Testis (tissue), 2 donors: Measurements from ENCODE around the gene CBLB.

Source experiments
- POLR2A ChIP-seq: fragments of 450-650 bp; IDR thresholded peaks from one replicate; pipeline ENCODE4 v1.6.1; 2017; ENCODE audit warnings: antibody characterized with exemption, mild to moderate bottlenecking, moderate library complexity
- TF ChIP-seq, protein P1 (sequence below), 3 experiments: fragments of 450-650 bp in 2 of 3; fragments of 200-600 bp in 1 of 3; sonication (generic) in 1 of 3; IDR thresholded peaks; one replicate each; pipeline ENCODE4 v1.5.1; 2016 to 2019; ENCODE audit warnings: antibody characterized with exemption in 3 of 3, mild to moderate bottlenecking in 2 of 3, moderate library complexity in 1 of 3

DNA sequence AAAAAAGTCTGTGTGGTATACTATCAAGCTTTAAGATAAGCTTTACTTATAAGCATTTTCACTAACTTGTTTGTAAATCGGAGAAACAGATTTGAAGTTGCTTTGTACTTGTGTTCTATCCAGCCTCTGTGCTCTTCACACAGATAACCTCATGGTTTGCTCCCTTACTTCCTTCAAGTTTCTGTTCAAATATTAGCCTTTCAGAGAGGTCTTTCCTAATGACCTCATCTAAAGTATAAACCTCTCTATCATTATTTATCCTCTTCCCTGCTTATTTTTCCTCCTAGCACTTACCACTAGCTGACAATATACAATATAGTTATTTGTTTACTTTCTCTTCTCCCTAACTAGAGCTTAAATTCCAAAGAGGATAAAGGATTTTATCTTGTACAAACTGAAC is 180.0 kb downstream of the CBLB start:
- TF ChIP-seq, protein P1, sequence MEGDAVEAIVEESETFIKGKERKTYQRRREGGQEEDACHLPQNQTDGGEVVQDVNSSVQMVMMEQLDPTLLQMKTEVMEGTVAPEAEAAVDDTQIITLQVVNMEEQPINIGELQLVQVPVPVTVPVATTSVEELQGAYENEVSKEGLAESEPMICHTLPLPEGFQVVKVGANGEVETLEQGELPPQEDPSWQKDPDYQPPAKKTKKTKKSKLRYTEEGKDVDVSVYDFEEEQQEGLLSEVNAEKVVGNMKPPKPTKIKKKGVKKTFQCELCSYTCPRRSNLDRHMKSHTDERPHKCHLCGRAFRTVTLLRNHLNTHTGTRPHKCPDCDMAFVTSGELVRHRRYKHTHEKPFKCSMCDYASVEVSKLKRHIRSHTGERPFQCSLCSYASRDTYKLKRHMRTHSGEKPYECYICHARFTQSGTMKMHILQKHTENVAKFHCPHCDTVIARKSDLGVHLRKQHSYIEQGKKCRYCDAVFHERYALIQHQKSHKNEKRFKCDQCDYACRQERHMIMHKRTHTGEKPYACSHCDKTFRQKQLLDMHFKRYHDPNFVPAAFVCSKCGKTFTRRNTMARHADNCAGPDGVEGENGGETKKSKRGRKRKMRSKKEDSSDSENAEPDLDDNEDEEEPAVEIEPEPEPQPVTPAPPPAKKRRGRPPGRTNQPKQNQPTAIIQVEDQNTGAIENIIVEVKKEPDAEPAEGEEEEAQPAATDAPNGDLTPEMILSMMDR (IDR thresholded peaks at IDR 0.05) = no peak
- no peak for TF ChIP-seq POLR2A
